H9 (cell line): ENCODE measurements around the gene FAM43A. TPM values are rescaled to one million over a fixed set of nuclear protein-coding genes. Genes with fewer than 3 reads are reported as not detected.

Experiments used
- DNase-seq: peaks from one replicate; pipeline ENCODE4 v3.0.0-alpha.2; 2017
- H2AFZ ChIP-seq: one replicate; pipeline ENCODE4 v1.6.1; 2013; ENCODE audit warnings: mild to moderate bottlenecking, low read length, control low read depth, moderate library complexity
- H2AK5ac ChIP-seq: 2 replicates; pipeline ENCODE4 v1.6.1; 2013; ENCODE audit warnings: low read length, control low read depth, mixed read lengths; ENCODE audit not compliant: insufficient read length
- H2BK120ac ChIP-seq: one replicate; pipeline ENCODE4 v1.6.1; 2013; ENCODE audit warnings: low read depth, mild to moderate bottlenecking, low read length, control low read depth, inconsistent platforms; ENCODE audit not compliant: poor library complexity, severe bottlenecking
- H2BK12ac ChIP-seq: 2 replicates; pipeline ENCODE4 v1.6.1; 2013; ENCODE audit warnings: low read length, control low read depth, mixed read lengths, low read depth; ENCODE audit not compliant: insufficient read length
- H2BK15ac ChIP-seq: 2 replicates; pipeline ENCODE4 v1.6.1; 2013; ENCODE audit warnings: low read depth, low read length, control low read depth
- H2BK20ac ChIP-seq: one replicate; pipeline ENCODE4 v1.6.1; 2013; ENCODE audit warnings: low read depth, mild to moderate bottlenecking, low read length, control low read depth, inconsistent platforms; ENCODE audit not compliant: poor library complexity, severe bottlenecking
- H2BK5ac ChIP-seq: 2 replicates; pipeline ENCODE4 v1.6.1; 2013; ENCODE audit warnings: low read length, control low read depth, mixed read lengths; ENCODE audit not compliant: insufficient read length
- H3K14ac ChIP-seq: 2 replicates; pipeline ENCODE4 v1.6.1; 2013; ENCODE audit warnings: low read length, control low read depth; ENCODE audit not compliant: insufficient read depth
- H3K18ac ChIP-seq: 2 replicates; pipeline ENCODE4 v1.6.1; 2013; ENCODE audit warnings: low read depth, mild to moderate bottlenecking, mixed read lengths, low read length, control low read depth; ENCODE audit not compliant: insufficient read length
- H3K23ac ChIP-seq: 2 replicates; pipeline ENCODE4 v1.6.1; 2013; ENCODE audit warnings: low read length, control low read depth, mixed read lengths, low read depth; ENCODE audit not compliant: insufficient read length
- H3K23me2 ChIP-seq: 2 replicates; pipeline ENCODE4 v1.6.1; 2013; ENCODE audit warnings: low read depth, mild to moderate bottlenecking, mixed read lengths, low read length, control low read depth; ENCODE audit not compliant: insufficient read length, poor library complexity, severe bottlenecking
- H3K27ac ChIP-seq: 2 replicates; pipeline ENCODE4 v1.5.1; 2013; ENCODE audit warnings: low read length, control low read depth, mixed read lengths, low read depth; ENCODE audit not compliant: insufficient read length
- H3K27me3 ChIP-seq: 2 replicates; pipeline ENCODE4 v1.6.1; 2013; ENCODE audit warnings: low read length, control low read depth, inconsistent platforms; ENCODE audit not compliant: insufficient read depth
- H3K4ac ChIP-seq: 2 replicates; pipeline ENCODE4 v1.6.1; 2013; ENCODE audit warnings: low read depth, mild to moderate bottlenecking, control low read depth, inconsistent platforms, low read length, moderate library complexity
- H3K4me1 ChIP-seq: 2 replicates; pipeline ENCODE4 v1.6.1; 2013; ENCODE audit warnings: low read length, control low read depth, inconsistent platforms; ENCODE audit not compliant: insufficient read depth
- H3K4me2 ChIP-seq: 2 replicates; pipeline ENCODE4 v1.6.1; 2013; ENCODE audit warnings: low read length, control low read depth, mixed read lengths; ENCODE audit not compliant: insufficient read length, insufficient read depth
- H3K56ac ChIP-seq: 2 replicates; pipeline ENCODE4 v1.6.1; 2013; ENCODE audit warnings: low read depth, mild to moderate bottlenecking, mixed read lengths, low read length, control low read depth; ENCODE audit not compliant: insufficient read length
- H3K79me1 ChIP-seq: 2 replicates; pipeline ENCODE4 v1.6.1; 2013; ENCODE audit warnings: low read depth, mild to moderate bottlenecking, moderate library complexity, low read length, control low read depth, inconsistent platforms; ENCODE audit not compliant: insufficient read depth, poor library complexity, severe bottlenecking
- H3K79me2 ChIP-seq: 2 replicates; pipeline ENCODE4 v1.6.1; 2013; ENCODE audit warnings: low read length, control low read depth, inconsistent platforms; ENCODE audit not compliant: insufficient read depth
- H3K9ac ChIP-seq: 2 replicates; pipeline ENCODE4 v1.6.1; 2013; ENCODE audit warnings: low read length, control low read depth, mixed read lengths; ENCODE audit not compliant: insufficient read length; ENCODE audit errors: extremely low read depth
- H3K9me3 ChIP-seq: one replicate; pipeline ENCODE4 v1.6.1; 2013; ENCODE audit warnings: low read depth, low read length, inconsistent platforms; ENCODE audit not compliant: control insufficient read depth
- H3T11ph ChIP-seq: one replicate; pipeline ENCODE4 v1.6.1; 2013; ENCODE audit warnings: mild to moderate bottlenecking, low read length, control low read depth, inconsistent platforms
- H4K20me1 ChIP-seq: one replicate; pipeline ENCODE4 v1.6.1; 2013; ENCODE audit not compliant: control insufficient read depth, insufficient read length, insufficient read depth
- H4K5ac ChIP-seq: 2 replicates; pipeline ENCODE4 v1.6.1; 2013; ENCODE audit warnings: low read depth, mild to moderate bottlenecking, mixed read lengths, low read length, control low read depth; ENCODE audit not compliant: insufficient read length
- H4K8ac ChIP-seq: replicated peaks from 2 replicates; pipeline ENCODE4 v1.6.1; 2013; ENCODE audit warnings: low read length, control low read depth, mixed read lengths, low read depth; ENCODE audit not compliant: insufficient read length
- H4K91ac ChIP-seq: 2 replicates; pipeline ENCODE4 v1.6.1; 2013; ENCODE audit warnings: low read depth, mild to moderate bottlenecking, moderate library complexity, mixed read lengths, low read length, control low read depth; ENCODE audit not compliant: insufficient read length
- H3K27ac Mint-ChIP-seq, 3 experiments: 2 replicates in 2 of 3; 3 replicates in 1 of 3; pipeline ENCODE4 v1.8.0; 2020 to 2021; ENCODE audit warnings: mixed read lengths in 3 of 3, mild to moderate bottlenecking in 1 of 3, moderate library complexity in 1 of 3
- H3K27me3 Mint-ChIP-seq: 2 replicates; pipeline ENCODE4 v1.8.0; 2021; ENCODE audit warnings: low read depth, mild to moderate bottlenecking, moderate library complexity, mixed read lengths
- H3K36me3 Mint-ChIP-seq, 3 experiments: 2 replicates in 2 of 3; 3 replicates in 1 of 3; pipeline ENCODE4 v1.8.0; 2020 to 2021; ENCODE audit warnings: low read depth in 3 of 3, mixed read lengths in 3 of 3; ENCODE audit not compliant: insufficient read depth in 1 of 3
- H3K4me1 Mint-ChIP-seq, 2 experiments: 2 replicates each; pipeline ENCODE4 v1.8.0; 2020; ENCODE audit warnings: mixed read lengths in 2 of 2
- H3K4me3 Mint-ChIP-seq, 2 experiments: 2 replicates in 1 of 2; 3 replicates in 1 of 2; pipeline ENCODE4 v1.8.0; 2020 to 2021; ENCODE audit warnings: mild to moderate bottlenecking in 2 of 2, mixed read lengths in 2 of 2, moderate library complexity in 1 of 2
- H3K9me3 Mint-ChIP-seq, 2 experiments: 2 replicates in 1 of 2; 3 replicates in 1 of 2; pipeline ENCODE4 v1.8.0; 2020; ENCODE audit warnings: mild to moderate bottlenecking in 2 of 2, mixed read lengths in 2 of 2, moderate library complexity in 1 of 2
- CTCF ChIP-seq: fragments of 200-600 bp; sonication (generic); conservative IDR thresholded peaks from 3 replicates; pipeline ENCODE4 v1.8.0; 2021; ENCODE audit warnings: antibody characterized with exemption, mild to moderate bottlenecking
- WGBS: extraction: QIAGEN DNeasy Blood & Tissue Kit; methylation state at CpG from one replicate; pipeline ENCODE4 v1.1.7; 2013; ENCODE audit warnings: missing lambda C conversion rate, low lambda C conversion rate, mixed read lengths; ENCODE audit not compliant: insufficient read length; ENCODE audit errors: extremely low coverage; 5-methylcytosine and 5-hydroxymethylcytosine counted together
- total RNA-seq: library from RNA; stranded (reverse); gene quantifications from 2 replicates; pipeline ENCODE4 v1.2.1, GENCODE V29; 2021

Gene FAM43A
- total RNA-seq, 1 experiment from 2014 or later = 2.7 TPM

GRCh38 chr3:194688200-194688740, 2.6 kb downstream of the FAM43A start:
- peaks cover 3% of the 10 kb centered on the region; the same call in 1 of the 2 replicates for H3K4me1 ChIP-seq
- no peaks in the 10 kb centered on the region for H4K20me1 ChIP-seq
- H3K36me3 Mint-ChIP-seq = 0 out of 7 replicates have a peak, but pooled peaks cover 0 to 2% (median 0%) of the 10 kb centered on the region in 3 experiments
- no peak overlapping the region for H3K23ac ChIP-seq
- H4K5ac ChIP-seq = no peak overlapping the region
- H3K9me3 Mint-ChIP-seq = no peaks in the 10 kb centered on the region; a peak in 2 of 5 replicates
- peak overlapping the region; percentile 60 to 92 for H3K4me3 Mint-ChIP-seq
- H2BK15ac ChIP-seq = no peak overlapping the region
- H2BK20ac ChIP-seq = no peak overlapping the region
- H3K79me1 ChIP-seq = no peaks in the 10 kb centered on the region
- no peak overlapping the region for H3K27ac Mint-ChIP-seq
- no peaks in the 10 kb centered on the region for H3K9me3 ChIP-seq
- H3K79me2 ChIP-seq = no peaks in the 10 kb centered on the region
- H2BK5ac ChIP-seq = no peak overlapping the region
- H2AFZ ChIP-seq = no peak overlapping the region
- WGBS = no CpG with 5 or more reads among the region's 16 CpGs
- no peak overlapping the region for H3K27ac ChIP-seq
- H3K27me3 ChIP-seq = peaks cover 22% of the 10 kb centered on the region; the same call in 1 of the 2 replicates
- H3K4me1 Mint-ChIP-seq = peaks cover 28 to 46% of the 10 kb centered on the region in 2 experiments
- H3K27me3 Mint-ChIP-seq = peaks cover 48% of the 10 kb centered on the region
- H2BK120ac ChIP-seq = no peak overlapping the region
- DNase-seq = peak; percentile 64
- H3K4ac ChIP-seq = no peak overlapping the region
- no peak overlapping the region for H3K18ac ChIP-seq
- H3K4me2 ChIP-seq = peak overlapping the region; percentile 74
- peaks cover 26% of the 10 kb centered on the region for H3K23me2 ChIP-seq
- no peak overlapping the region for H2BK12ac ChIP-seq
- TF ChIP-seq CTCF = no peak
- H2AK5ac ChIP-seq = no peak overlapping the region
- H4K91ac ChIP-seq = no peak overlapping the region
- H4K8ac ChIP-seq = no peak overlapping the region
- no peak overlapping the region for H3K56ac ChIP-seq
- no peak overlapping the region for H3K9ac ChIP-seq
- H3K14ac ChIP-seq = peak overlapping the region; percentile 15
- H3T11ph ChIP-seq = no peak overlapping the region
